Gastrocnemius medialis (tissue), 4 donors: ENCODE results near the gene ALOX5. TPM values are rescaled to one million over a fixed set of nuclear protein-coding genes. Genes with fewer than 3 reads are reported as not detected.

Experiments used
- ATAC-seq, 2 donors: fragments of 150-250 bp; one replicate each; pipeline ENCODE4 v1.9.1; 2016
- DNase-seq, 2 donors: peaks; one replicate each; pipeline ENCODE4 v3.0.0-alpha.2; 2019
- H3K27ac ChIP-seq, 4 donors: fragments of 200-600 bp; sonication (generic); 1 replicate in 1 of 4; 2 replicates in 3 of 4; pipeline ENCODE4 v1.5.1; 2016 to 2018; ENCODE audit warnings: mild to moderate bottlenecking in 2 of 4, moderate library complexity in 1 of 4
- H3K27me3 ChIP-seq, 3 donors: fragments of 200-600 bp; sonication (generic) in 2 of 3; 1 replicate in 1 of 3; 2 replicates in 2 of 3; pipeline versions ENCODE4 v1.5.1 to v1.6.0; 2016 to 2019; ENCODE audit warnings: mild to moderate bottlenecking in 1 of 3, moderate library complexity in 1 of 3
- H3K36me3 ChIP-seq, 2 donors: fragments of 200-600 bp; sonication (generic) in 1 of 2; one replicate each; pipeline ENCODE4 v1.5.1; 2017 to 2018
- H3K4me1 ChIP-seq, 2 donors: fragments of 200-600 bp; sonication (generic) in 1 of 2; one replicate each; pipeline ENCODE4 v1.5.1; 2016 to 2017; ENCODE audit warnings: mild to moderate bottlenecking in 2 of 2
- H3K4me3 ChIP-seq, 4 donors: fragments of 200-600 bp; sonication (generic) in 3 of 4; 1 replicate in 1 of 4; 2 replicates in 3 of 4; pipeline ENCODE4 v1.5.1; 2016 to 2019; ENCODE audit warnings: mild to moderate bottlenecking in 2 of 4
- H3K9me3 ChIP-seq, 3 donors: fragments of 200-600 bp; sonication (generic) in 2 of 3; 1 replicate in 1 of 3; 2 replicates in 2 of 3; pipeline ENCODE4 v1.5.1; 2016 to 2019
- CTCF ChIP-seq, 5 experiments: fragments of 450-650 bp in 3 of 5; fragments of 200-600 bp in 2 of 5; sonication (generic) in 2 of 5; IDR thresholded peaks in 4 of 5; conservative IDR thresholded peaks in 1 of 5; 1 replicate in 4 of 5; 2 replicates in 1 of 5; pipeline ENCODE4 v1.5.1; 2016 to 2019; ENCODE audit warnings: antibody characterized with exemption in 5 of 5, mild to moderate bottlenecking in 3 of 5, moderate library complexity in 3 of 5
- POLR2A ChIP-seq, 2 donors: fragments of 450-650 bp; IDR thresholded peaks; one replicate each; pipeline ENCODE4 v1.6.1; 2017; ENCODE audit warnings: antibody characterized with exemption in 2 of 2, mild to moderate bottlenecking in 2 of 2, moderate library complexity in 2 of 2
- in situ Hi-C, 4 donors: fragments of 200-750 bp; cut with MboI; loops; one replicate each; pipeline versions ENCODE4 v1.15.0 to v1.8.0; 2017; ENCODE audit warnings: low sequenced_read_pairs in 4 of 4
- intact Hi-C: fragments of 100-400 bp; cut with DNase I; formaldehyde crosslinking; loops from one replicate; pipeline ENCODE4 v1.15.1; 2023; ENCODE audit warnings: low total_unique reads
- total RNA-seq, 4 donors: library from RNA; depleted of rRNA; stranded (reverse); fragments of >200 nt; gene quantifications; one replicate each; pipeline versions ENCODE4 v1.1.0 to v1.2.3, GENCODE V29; 2016

ALOX5 gene
- total RNA-seq, 4 donors from 2014 or later = 1.5 to 10.8 (median 4.2) TPM

DNA sequence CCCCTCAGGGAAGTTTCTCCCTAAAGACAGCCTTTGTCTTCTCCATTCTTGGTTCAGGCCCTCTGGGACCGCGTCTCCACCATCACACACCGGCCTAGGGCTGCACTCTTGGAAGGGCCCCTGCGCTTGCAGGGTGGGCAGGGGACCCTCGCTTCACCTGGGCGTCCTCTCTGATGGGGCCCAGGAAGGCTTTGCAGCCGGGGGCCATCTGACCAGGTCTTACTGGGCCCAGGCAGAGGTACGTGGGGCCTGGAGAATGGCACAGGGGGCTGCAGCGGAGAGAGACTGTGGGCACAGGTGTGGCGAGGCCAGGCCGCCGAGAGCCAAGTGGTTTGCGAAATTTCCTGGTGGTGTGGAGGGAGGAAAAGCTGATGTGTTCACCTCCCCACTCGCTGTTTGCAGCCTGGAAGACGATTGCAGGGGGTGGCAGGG is 44.4 kb downstream of the ALOX5 start:
- peaks cover 0 to 3% (median 0%) of the 10 kb centered on the region in 3 donors for H3K27me3 ChIP-seq
- no peak for ATAC-seq
- H3K4me1 ChIP-seq = peaks cover 21 to 27% of the 10 kb centered on the region in 2 donors
- peak overlapping the region; percentile 61 to 76 (median 67) for H3K4me3 ChIP-seq
- H3K36me3 ChIP-seq = no peaks in the 10 kb centered on the region
- DNase-seq = no peak
- H3K9me3 ChIP-seq = no peaks in the 10 kb centered on the region
- H3K27ac ChIP-seq = peak overlapping the region; percentile 66 to 81 (median 75)
- in situ Hi-C loops (no loop called here), intact Hi-C loops (no loop called here)
- no peak for TF ChIP-seq CTCF (IDR thresholded peaks at IDR 0.05 in 4 of 5, conservative IDR thresholded peaks at IDR 0.05 in 1 of 5)
- TF ChIP-seq POLR2A (IDR thresholded peaks at IDR 0.05) = no peak

DNA sequence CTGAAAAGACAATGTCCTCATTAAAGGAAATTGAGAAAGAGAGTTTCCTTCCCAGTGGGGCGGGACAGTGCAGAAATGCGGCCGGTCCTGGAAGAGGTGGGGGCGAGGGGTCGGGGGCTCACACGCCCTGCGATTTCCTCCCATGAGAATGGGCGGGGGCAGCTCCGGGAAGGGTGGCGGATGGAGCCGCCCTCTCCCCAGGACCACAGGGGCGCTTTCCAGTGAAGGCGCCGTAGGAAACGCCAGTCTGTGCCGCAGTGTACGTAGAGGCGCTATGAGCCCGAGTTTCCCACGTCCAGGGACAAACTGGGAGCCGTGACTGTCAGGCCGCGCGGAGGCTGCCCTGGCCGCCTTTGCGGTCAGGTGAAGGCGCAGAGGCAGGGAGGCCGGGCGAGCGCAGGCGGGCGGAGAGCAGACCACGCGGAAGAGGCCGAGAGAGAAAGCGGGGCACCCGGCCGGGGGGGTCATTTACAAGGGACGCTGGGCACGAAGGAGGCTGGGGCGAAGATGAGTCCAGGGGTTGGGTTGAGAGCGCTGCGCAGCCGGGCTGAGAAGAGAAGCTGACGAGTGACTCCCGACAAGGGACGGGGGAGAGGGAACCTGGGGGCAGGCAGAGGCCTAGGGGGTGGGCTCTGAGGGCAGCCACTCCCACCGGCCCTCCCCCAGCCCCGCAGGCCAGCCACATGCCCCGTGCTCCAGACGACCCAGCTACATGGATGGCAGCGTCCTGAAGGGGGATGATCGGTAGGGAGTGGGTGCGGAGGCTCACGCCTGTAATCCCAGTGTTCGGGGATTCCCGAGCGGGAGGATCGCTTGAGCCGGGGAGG is 45.0 kb downstream of the ALOX5 start:
- Histone ChIP-seq H3K9me3 (no peaks in the 10 kb centered on the region), H3K27ac (peak overlapping the region; percentile 66 to 81 (median 75)), H3K4me1 (peaks cover 21 to 27% of the 10 kb centered on the region in 2 donors), H3K27me3 (peaks cover 0 to 3% (median 0%) of the 10 kb centered on the region in 3 donors), H3K4me3 (peak overlapping the region; percentile 61 to 76 (median 67)), H3K36me3 (no peaks in the 10 kb centered on the region)
- peak; percentile 27 to 31 for DNase-seq
- in situ Hi-C loops (no loop called here), intact Hi-C loops (no loop called here)
- TF ChIP-seq CTCF (IDR thresholded peaks at IDR 0.05 in 4 of 5, conservative IDR thresholded peaks at IDR 0.05 in 1 of 5) (peak in 1 of 5 experiments; percentile 5), POLR2A (IDR thresholded peaks at IDR 0.05) (peak; percentile 24 to 52)
- ATAC-seq = peak; percentile 51 to 63

- H3K9me3 ChIP-seq = no peaks in the 10 kb centered on the region
- H3K36me3 ChIP-seq = no peaks in the 10 kb centered on the region
- peak overlapping the region; percentile 66 to 81 (median 75) for H3K27ac ChIP-seq
- in situ Hi-C loops (no loop called here), intact Hi-C loops (loop anchor here (2.0 to 10.0 kb wide), 2 partner anchors 25 to 425 kb away; no protein-coding TSS in a partner anchor)
- DNase-seq = no peak
- peak overlapping the region; percentile 61 to 76 (median 67) for H3K4me3 ChIP-seq
- no peak for TF ChIP-seq POLR2A (IDR thresholded peaks at IDR 0.05)
- H3K27me3 ChIP-seq = peaks cover 0 to 3% (median 0%) of the 10 kb centered on the region in 3 donors
- peak; percentile 6 to 16 for ATAC-seq
- peaks cover 21 to 27% of the 10 kb centered on the region in 2 donors for H3K4me1 ChIP-seq
Observed at GRCh38 chr10:45419676-45420025, 45.6 kb downstream of the ALOX5 start.

GRCh38 chr10:45420453-45421192 is 46.6 kb downstream of the ALOX5 start:
- H3K27ac ChIP-seq = peak overlapping the region; percentile 39 to 81 (median 75)
- H3K36me3 ChIP-seq = no peaks in the 10 kb centered on the region
- peak overlapping the region in 2 of 4 donors; percentile 15 to 76 for H3K4me3 ChIP-seq
- peaks cover 21 to 27% of the 10 kb centered on the region in 2 donors for H3K4me1 ChIP-seq
- DNase-seq = peak; percentile 82 to 90
- no peaks in the 10 kb centered on the region for H3K9me3 ChIP-seq
- peak; percentile 92 to 93 for ATAC-seq
- TF ChIP-seq POLR2A (IDR thresholded peaks at IDR 0.05) (no peak), CTCF (IDR thresholded peaks at IDR 0.05 in 4 of 5, conservative IDR thresholded peaks at IDR 0.05 in 1 of 5) (no peak)
- in situ Hi-C loops = no loop called here
- peaks cover 0 to 3% (median 0%) of the 10 kb centered on the region in 3 donors for H3K27me3 ChIP-seq
- intact Hi-C loops = loop anchor here (2.0 to 10.0 kb wide), 2 partner anchors 24 to 426 kb away; no protein-coding TSS in a partner anchor
